MM.1S (cell line): ENCODE data around the gene INSRR.

Experiments used
- CTCF ChIP-seq: fragments of 300-600 bp; sonication (generic); IDR thresholded peaks from 2 replicates; pipeline ENCODE4 v1.5.1; 2016; ENCODE audit warnings: antibody characterized with exemption, low read length, mixed read lengths
- EZH2 ChIP-seq: fragments of 300-600 bp; sonication (generic); optimal IDR thresholded peaks from 2 replicates; pipeline ENCODE3; 2017; ENCODE audit warnings: low read depth, mild to moderate bottlenecking, antibody characterized with exemption, low read length, mixed read lengths

DNA sequence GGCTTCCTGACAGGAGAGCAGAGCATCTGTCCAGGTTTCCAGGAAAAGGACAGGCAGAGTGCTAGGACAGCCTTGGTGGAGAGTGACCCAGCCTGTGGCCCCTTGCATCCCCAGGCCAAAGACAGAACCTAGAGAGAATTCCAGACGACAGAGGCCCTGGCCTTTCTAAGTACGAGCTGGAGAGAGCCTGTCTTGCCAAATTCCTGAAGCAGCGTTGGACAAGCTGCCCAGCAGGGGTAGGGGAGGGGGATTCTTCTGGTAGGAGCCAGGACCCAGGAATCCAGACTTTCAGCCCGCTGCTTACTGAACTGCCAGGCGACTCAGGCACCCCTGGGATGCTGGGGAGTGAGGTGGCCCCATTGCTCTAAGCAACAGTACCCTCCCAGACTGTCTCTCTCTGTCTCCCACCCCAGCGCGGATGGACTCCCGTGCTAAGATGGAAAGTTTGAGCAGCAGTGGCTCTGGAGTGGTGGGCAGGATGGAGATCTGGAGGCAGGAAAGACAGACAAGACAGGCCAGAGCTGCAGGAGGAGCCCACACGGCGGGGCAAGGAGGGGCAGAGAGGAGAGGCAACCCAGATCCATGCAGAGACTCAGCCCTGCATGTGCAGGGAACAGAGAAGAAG, 25.8 kb upstream of the INSRR start:
- TF ChIP-seq CTCF (no peak), EZH2 (no peak)
